Testis (tissue), 3 donors: ENCODE results near the gene CHCHD10. TPM values are rescaled to one million over a fixed set of nuclear protein-coding genes. Genes with fewer than 3 reads are reported as not detected.

ENCODE experiments used
- DNase-seq: peaks from one replicate; pipeline ENCODE4 v3.0.0-alpha.2; 2019
- H3K27ac ChIP-seq, 2 donors: fragments of 200-600 bp; sonication (generic); one replicate each; pipeline ENCODE4 v1.5.1; 2019
- H3K27me3 ChIP-seq: fragments of 200-600 bp; sonication (generic); one replicate; pipeline ENCODE4 v1.5.1; 2019
- H3K36me3 ChIP-seq: fragments of 200-600 bp; sonication (generic); one replicate; pipeline ENCODE4 v1.5.1; 2017; ENCODE audit warnings: low read depth; ENCODE audit errors: missing control alignments
- H3K4me1 ChIP-seq: fragments of 200-600 bp; sonication (generic); one replicate; pipeline ENCODE4 v1.5.1; 2019
- H3K4me3 ChIP-seq, 2 donors: fragments of 200-600 bp; sonication (generic); one replicate each; pipeline ENCODE4 v1.5.1; 2017 to 2019
- H3K9me3 ChIP-seq: fragments of 200-600 bp; sonication (generic); one replicate; pipeline ENCODE4 v1.5.1; 2017
- POLR2A ChIP-seq: fragments of 450-650 bp; IDR thresholded peaks from one replicate; pipeline ENCODE4 v1.6.1; 2017; ENCODE audit warnings: antibody characterized with exemption, mild to moderate bottlenecking, moderate library complexity
- WGBS, 2 donors: methylation state at CpG; one replicate each; pipeline ENCODE4 v1.1.5; 2018; 5-methylcytosine and 5-hydroxymethylcytosine counted together
- intact Hi-C: fragments of 100-400 bp; cut with DNase I; formaldehyde crosslinking; loops from one replicate; pipeline ENCODE4 v1.15.1; 2023; ENCODE audit warnings: low total_unique reads
- polyA plus RNA-seq: library from polyadenylated mRNA; stranded (reverse); fragments of 350-450 nt; fragmentation: Illumina TruSeq; extraction: RNeasy Lipid Tissue Mini Kit (QIAGEN cat#74804); gene quantifications from one replicate; pipeline ENCODE4 v1.2.3, GENCODE V29; 2014; ENCODE audit warnings: low read depth, low replicate concordance; ENCODE audit not compliant: insufficient read depth
- total RNA-seq, 2 donors: library from RNA; depleted of rRNA; stranded (reverse); fragments of >200 nt; gene quantifications; one replicate each; pipeline ENCODE4 v1.2.3, GENCODE V29; 2016
- TF ChIP-seq, protein P1 (sequence below), 3 experiments: fragments of 450-650 bp in 2 of 3; fragments of 200-600 bp in 1 of 3; sonication (generic) in 1 of 3; IDR thresholded peaks; one replicate each; pipeline ENCODE4 v1.5.1; 2016 to 2019; ENCODE audit warnings: antibody characterized with exemption in 3 of 3, mild to moderate bottlenecking in 2 of 3, moderate library complexity in 1 of 3

CHCHD10 gene
- total and polyA plus RNA-seq, 3 donors from 2014 or later = 24.0 to 74.8 (median 30.2) TPM

DNA sequence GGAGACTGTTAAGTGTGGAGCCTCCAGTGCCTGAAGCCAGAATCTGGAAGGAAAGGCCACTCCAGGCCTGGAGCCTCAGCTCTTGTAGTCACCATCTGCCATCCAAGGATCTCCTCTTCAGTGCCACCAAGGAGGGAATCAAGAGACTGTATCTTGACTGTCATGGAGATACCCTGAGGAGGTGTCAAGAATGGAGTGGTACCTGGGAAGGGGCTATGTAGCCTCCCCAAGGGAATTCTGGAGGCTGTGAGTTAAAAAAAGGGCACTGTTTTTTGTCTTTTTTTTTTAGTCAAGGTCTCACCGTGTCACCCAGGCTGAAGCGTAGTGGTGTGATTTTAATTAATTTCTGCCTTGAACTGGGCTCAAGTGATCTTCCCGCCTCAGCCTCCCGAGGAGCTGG is 8.2 kb downstream of the CHCHD10 start:
- TF ChIP-seq, protein P1, sequence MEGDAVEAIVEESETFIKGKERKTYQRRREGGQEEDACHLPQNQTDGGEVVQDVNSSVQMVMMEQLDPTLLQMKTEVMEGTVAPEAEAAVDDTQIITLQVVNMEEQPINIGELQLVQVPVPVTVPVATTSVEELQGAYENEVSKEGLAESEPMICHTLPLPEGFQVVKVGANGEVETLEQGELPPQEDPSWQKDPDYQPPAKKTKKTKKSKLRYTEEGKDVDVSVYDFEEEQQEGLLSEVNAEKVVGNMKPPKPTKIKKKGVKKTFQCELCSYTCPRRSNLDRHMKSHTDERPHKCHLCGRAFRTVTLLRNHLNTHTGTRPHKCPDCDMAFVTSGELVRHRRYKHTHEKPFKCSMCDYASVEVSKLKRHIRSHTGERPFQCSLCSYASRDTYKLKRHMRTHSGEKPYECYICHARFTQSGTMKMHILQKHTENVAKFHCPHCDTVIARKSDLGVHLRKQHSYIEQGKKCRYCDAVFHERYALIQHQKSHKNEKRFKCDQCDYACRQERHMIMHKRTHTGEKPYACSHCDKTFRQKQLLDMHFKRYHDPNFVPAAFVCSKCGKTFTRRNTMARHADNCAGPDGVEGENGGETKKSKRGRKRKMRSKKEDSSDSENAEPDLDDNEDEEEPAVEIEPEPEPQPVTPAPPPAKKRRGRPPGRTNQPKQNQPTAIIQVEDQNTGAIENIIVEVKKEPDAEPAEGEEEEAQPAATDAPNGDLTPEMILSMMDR (IDR thresholded peaks at IDR 0.05) = no peak
- TF ChIP-seq POLR2A = no peak
- no peak overlapping the region for H3K27ac ChIP-seq
- intact Hi-C loops = no loop called here
- H3K27me3 ChIP-seq = no peaks in the 10 kb centered on the region
- H3K9me3 ChIP-seq = no peaks in the 10 kb centered on the region
- DNase-seq = no peak
- H3K36me3 ChIP-seq = no peaks in the 10 kb centered on the region
- H3K4me1 ChIP-seq = no peaks in the 10 kb centered on the region
- H3K4me3 ChIP-seq = no peak overlapping the region
- 91 to 95% methylated on average over 4 of the region's 4 CpGs for WGBS, 2 donors

DNA sequence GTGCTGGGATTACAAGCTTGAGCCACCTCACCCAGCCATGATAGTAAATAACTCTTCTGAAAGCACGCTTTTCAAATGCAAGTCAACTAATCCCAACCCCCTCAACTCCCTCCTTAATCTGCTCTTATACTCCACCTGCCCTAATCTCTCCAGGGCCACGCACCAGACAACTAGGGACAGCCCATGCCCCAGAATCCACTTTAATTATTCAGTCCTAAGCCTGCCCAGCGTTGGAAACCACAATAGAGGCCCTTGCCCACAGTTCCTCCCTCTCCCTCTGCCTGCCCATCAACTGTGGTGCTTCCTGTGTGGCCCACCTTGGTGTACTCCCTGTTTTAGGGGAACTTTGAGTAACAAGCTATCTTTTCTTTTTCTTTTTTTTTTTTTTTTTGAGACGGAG is 10.9 kb downstream of the CHCHD10 start:
- Histone ChIP-seq H3K4me1 (no peaks in the 10 kb centered on the region), H3K27ac (no peak overlapping the region), H3K9me3 (no peaks in the 10 kb centered on the region), H3K27me3 (no peaks in the 10 kb centered on the region), H3K36me3 (no peaks in the 10 kb centered on the region), H3K4me3 (no peak overlapping the region)
- 72 to 81% methylated on average over 4 of the region's 4 CpGs for WGBS, 2 donors
- intact Hi-C loops = no loop called here
- TF ChIP-seq, protein P1 (IDR thresholded peaks at IDR 0.05) = no peak
- no peak for TF ChIP-seq POLR2A
- DNase-seq = no peak

DNA sequence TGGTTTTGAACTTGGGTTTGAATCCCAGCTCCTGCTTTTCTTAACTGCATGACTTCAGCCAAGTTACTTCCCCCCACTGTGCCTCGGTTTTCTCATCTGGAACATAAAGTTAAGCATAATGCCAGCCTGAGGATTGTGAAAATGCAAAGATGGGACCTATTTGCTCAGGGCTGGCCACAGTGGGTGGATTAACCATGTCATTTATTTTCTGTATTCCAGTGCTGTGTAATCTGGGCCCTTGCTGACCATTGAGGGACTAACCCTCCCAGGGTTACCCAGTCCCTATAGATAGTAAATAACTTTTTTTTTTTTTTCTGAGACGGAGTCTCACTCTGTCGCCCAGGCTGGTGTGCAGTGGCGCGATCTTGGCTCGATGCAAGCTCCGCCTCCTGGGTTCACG is 12.1 kb downstream of the CHCHD10 start:
- no peak for DNase-seq
- 70 to 94% methylated on average over 8 of the region's 8 CpGs for WGBS, 2 donors
- no peaks in the 10 kb centered on the region for H3K27me3 ChIP-seq
- intact Hi-C loops = no loop called here
- TF ChIP-seq, protein P1 (IDR thresholded peaks at IDR 0.05) = no peak
- no peak for TF ChIP-seq POLR2A
- no peak overlapping the region for H3K27ac ChIP-seq
- H3K4me1 ChIP-seq = no peaks in the 10 kb centered on the region
- H3K36me3 ChIP-seq = no peaks in the 10 kb centered on the region
- H3K4me3 ChIP-seq = no peak overlapping the region
- H3K9me3 ChIP-seq = no peaks in the 10 kb centered on the region

DNA sequence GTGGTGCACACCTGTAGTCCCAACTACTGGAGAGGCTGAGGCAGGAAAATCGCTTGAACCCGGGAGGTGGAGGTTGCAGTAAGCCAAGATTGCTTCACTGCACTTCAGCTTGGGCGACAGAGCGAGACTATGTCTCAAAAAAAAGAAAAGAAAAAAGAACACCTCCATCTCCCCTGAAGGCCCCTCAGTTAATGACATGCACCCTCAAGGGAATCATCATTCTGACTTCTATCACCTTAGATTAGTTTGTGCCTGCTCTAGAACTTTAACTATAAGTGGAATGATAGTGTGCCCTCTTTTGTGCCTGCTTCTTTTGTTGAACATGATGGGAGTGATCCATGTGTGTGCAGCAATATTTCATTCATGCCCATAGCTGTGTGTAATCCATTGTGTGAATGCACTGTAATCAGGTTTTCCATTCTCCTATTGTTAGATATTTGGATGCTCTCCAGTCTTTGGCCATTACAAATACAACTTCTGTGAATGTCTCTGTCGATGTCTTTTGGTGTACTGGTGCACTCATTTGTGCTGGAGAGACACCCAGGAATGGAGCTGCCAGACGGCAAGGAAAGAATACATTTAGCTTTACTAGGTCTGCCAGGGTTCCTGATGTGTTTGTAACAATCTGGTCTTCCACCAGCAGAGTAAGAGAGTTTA is 12.7 kb downstream of the CHCHD10 start:
- Histone ChIP-seq H3K27me3 (no peaks in the 10 kb centered on the region), H3K4me3 (no peak overlapping the region), H3K9me3 (no peaks in the 10 kb centered on the region), H3K27ac (no peak overlapping the region), H3K36me3 (no peaks in the 10 kb centered on the region), H3K4me1 (peaks cover under 1% of the 10 kb centered on the region)
- no peak for DNase-seq
- TF ChIP-seq POLR2A = no peak
- TF ChIP-seq, protein P1 (IDR thresholded peaks at IDR 0.05) = no peak
- intact Hi-C loops = no loop called here
- WGBS, 2 donors = 78% methylated on average over 6 of the region's 6 CpGs

DNA sequence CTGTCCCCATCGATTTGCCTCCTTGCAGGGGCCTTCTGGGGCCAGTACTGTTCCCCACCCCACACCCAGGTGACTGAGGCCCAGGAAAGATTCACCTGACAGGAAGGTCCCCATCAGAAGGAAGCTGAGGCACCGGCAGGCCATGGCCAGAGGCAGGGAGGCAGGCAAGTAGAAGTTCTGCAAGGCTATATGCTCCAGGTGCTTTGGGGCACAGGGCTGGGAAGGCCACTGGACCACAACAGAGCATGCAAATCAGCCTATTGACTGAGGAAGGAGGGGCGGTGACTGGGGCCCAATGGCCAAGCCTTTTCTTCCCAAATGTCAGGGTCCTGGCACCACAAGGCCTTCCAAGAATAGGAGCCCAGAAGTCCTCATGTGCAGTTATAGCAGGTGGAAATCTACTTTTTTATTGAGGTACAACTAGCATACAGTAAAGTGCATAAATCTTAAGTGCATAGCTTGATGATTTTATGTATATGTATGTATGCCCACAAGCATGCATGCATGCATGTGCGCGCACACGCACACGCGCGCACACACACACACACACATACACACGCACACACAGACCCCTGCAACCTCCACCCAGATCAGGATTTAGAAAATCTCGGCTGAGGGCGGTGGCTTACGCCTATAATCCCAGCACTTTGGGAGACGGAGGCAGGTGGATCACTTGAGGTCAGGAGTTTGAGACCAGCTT is 13.4 kb downstream of the CHCHD10 start, which contains the start of gene VPREB3:
TSS of gene VPREB3 (minus strand) at position 206 of the 700 bp plus-strand sequence. CDS start at position 144, 62 bp downstream.
- no peak within 1 kb of the TSS for H3K27ac ChIP-seq
- H3K27me3 ChIP-seq = no peaks in the 10 kb centered on the region
- DNase-seq = no peak
- intact Hi-C loops = no loop called here
- H3K9me3 ChIP-seq = no peaks in the 10 kb centered on the region
- 92 to 95% methylated on average over 14 of the region's 14 CpGs for WGBS, 2 donors
- no peak within 1 kb of the TSS for H3K4me3 ChIP-seq
- TF ChIP-seq POLR2A = no peak
- peaks cover 5% of the 10 kb centered on the region for H3K4me1 ChIP-seq
- no peaks in the 10 kb centered on the region for H3K36me3 ChIP-seq
